Esophagus muscularis mucosa (tissue), 4 donors: Measurements from ENCODE around the gene RABEP2.

Experiments used
- EP300 ChIP-seq: sonication (generic); formaldehyde crosslinking; IDR thresholded peaks from one replicate; pipeline ENCODE4 v1.6.1; 2017; ENCODE audit warnings: antibody characterized with exemption
- POLR2A ChIP-seq: fragments of 450-650 bp; IDR thresholded peaks from one replicate; pipeline ENCODE4 v1.6.1; 2017; ENCODE audit warnings: antibody characterized with exemption, moderate library complexity, mild to moderate bottlenecking, low read depth
- POLR2AphosphoS5 ChIP-seq, 2 donors: sonication (generic); formaldehyde crosslinking; IDR thresholded peaks; one replicate each; pipeline ENCODE4 v1.6.1; 2017; ENCODE audit warnings: antibody characterized with exemption in 2 of 2
- TF ChIP-seq, protein P1 (sequence below), 3 experiments: fragments of 200-600 bp in 2 of 3; fragments of 450-650 bp in 1 of 3; sonication (generic) in 2 of 3; IDR thresholded peaks; one replicate each; pipeline ENCODE4 v1.5.1; 2017 to 2019; ENCODE audit warnings: antibody characterized with exemption in 3 of 3, mild to moderate bottlenecking in 2 of 3, moderate library complexity in 1 of 3

DNA sequence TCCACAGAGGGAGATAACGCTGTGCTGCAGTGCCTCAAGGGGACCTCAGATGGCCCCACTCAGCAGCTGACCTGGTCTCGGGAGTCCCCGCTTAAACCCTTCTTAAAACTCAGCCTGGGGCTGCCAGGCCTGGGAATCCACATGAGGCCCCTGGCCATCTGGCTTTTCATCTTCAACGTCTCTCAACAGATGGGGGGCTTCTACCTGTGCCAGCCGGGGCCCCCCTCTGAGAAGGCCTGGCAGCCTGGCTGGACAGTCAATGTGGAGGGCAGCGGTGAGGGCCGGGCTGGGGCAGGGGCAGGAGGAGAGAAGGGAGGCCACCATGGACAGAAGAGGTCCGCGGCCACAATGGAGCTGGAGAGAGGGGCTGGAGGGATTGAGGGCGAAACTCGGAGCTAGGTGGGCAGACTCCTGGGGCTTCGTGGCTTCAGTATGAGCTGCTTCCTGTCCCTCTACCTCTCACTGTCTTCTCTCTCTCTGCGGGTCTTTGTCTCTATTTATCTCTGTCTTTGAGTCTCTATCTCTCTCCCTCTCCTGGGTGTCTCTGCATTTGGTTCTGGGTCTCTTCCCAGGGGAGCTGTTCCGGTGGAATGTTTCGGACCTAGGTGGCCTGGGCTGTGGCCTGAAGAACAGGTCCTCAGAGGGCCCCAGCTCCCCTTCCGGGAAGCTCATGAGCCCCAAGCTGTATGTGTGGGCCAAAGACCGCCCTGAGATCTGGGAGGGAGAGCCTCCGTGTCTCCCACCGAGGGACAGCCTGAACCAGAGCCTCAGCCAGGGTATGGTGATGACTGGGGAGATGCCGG is 7.5 kb upstream of the RABEP2 start:
- TF ChIP-seq POLR2A (no peak), EP300 (no peak), POLR2AphosphoS5 (IDR thresholded peaks at IDR 0.05) (no peak)
- TF ChIP-seq, protein P1, sequence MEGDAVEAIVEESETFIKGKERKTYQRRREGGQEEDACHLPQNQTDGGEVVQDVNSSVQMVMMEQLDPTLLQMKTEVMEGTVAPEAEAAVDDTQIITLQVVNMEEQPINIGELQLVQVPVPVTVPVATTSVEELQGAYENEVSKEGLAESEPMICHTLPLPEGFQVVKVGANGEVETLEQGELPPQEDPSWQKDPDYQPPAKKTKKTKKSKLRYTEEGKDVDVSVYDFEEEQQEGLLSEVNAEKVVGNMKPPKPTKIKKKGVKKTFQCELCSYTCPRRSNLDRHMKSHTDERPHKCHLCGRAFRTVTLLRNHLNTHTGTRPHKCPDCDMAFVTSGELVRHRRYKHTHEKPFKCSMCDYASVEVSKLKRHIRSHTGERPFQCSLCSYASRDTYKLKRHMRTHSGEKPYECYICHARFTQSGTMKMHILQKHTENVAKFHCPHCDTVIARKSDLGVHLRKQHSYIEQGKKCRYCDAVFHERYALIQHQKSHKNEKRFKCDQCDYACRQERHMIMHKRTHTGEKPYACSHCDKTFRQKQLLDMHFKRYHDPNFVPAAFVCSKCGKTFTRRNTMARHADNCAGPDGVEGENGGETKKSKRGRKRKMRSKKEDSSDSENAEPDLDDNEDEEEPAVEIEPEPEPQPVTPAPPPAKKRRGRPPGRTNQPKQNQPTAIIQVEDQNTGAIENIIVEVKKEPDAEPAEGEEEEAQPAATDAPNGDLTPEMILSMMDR (IDR thresholded peaks at IDR 0.05): no peak
